Limb (tissue), 2 donors: ENCODE measurements around the gene TPGS2.
"Not testable (repeated sequence)": the region's sequence is repeated elsewhere in the genome, so short reads cannot be mapped to it uniquely, and the experiment has no call there.

Experiments
- DNase-seq, 2 donors: peaks; one replicate each; pipeline ENCODE4 v3.0.0-alpha.2; 2016; ENCODE audit errors: extremely low spot score in 2 of 2

The TPGS2 gene

DNA sequence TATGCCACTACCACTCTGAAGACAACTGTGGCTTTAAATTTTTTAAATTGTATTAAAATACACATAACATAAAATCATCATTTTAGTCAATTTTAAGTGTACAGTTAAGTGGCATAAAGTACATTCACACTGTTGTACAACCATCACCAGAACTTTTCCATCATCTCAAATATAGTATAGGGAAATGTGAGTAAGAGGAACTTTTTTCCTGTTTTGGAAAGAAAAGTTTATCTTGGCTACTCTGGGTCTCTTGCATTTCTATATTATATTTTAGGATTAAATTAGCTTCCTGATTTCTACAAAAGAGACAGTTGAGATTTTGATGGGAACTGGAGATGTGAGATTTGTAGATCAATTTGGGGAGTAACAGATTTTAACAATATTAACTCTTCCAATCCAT, 3.3 kb downstream of the TPGS2 start:
- no peak for DNase-seq

DNA sequence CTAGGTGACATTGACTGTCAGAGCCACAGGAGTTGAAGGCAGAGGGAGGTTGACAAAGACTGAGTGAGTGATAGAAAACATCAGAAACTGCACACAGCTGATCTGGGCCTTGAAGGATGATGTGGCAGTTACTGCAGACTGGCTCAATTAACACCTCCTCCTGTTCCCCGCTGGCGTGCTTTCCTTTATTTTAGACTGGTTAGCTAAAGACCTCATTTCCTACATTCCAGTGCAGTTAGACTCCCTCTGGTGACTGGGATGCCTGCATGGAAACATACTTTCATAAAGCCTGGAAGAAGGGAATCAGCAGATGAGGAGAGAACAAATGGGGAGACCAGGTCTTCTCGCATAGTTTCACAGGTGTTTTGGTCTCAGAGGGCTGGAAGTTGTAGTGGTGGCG, 7.1 kb downstream of the TPGS2 start:
- DNase-seq = no peak

DNA sequence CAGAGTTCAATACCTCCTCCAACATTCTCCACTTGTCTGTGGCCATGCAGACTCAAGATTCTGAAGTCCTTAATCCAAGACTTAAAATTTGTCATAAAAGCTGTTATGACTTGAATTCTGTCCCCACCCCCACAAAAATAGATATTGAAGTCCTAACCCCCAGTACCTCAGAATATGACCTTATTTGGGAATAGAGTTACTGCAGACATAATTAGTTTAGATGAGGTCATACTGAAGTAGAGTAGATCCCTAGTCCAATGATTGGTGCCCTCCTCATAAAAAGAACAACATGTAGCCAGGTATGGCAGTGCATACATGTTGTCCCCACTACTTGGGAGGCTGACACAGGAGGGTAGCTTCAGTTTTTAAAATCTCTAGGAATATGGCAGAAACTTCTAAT, 9.2 kb downstream of the TPGS2 start:
- DNase-seq = no peak

DNA sequence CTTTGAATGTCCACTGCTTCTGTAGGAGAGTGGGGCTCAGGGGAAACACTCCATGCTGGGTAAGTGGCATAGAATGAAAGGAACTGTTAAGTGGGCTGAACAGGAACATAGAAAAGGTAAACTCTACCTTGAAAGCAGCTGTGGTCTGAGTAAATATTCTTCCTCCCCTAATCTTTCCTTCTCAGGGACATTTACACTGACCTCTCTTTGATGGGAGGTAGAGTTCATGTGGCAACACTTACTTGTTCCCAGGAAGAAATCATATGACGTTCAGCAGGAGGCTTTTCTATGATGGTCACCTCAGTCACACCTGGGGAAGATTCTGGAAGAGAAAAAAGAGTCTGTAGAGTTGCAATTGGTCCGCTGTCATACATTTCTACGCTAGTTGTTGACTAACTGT, 10.2 kb downstream of the TPGS2 start:
- no peak for DNase-seq

DNA sequence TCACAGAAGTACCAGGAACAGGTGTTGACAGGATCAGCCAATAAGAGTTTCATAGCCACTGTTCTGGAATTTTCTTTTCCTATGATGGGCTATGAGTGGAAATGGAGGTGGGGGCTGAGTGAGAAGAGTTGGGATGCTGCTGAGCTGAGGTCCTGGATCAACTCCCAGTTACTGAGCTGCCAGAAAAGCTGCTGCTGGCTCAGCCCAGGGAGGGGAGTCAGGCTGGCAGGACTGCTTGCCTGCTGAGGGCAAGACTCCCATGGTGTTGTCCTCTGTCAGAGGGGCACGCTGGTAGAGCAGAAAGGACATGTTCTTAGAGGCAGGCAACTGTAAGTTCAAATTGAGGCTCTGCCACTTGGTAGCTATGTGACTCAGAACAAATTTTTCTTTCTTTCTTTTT, 11.8 kb downstream of the TPGS2 start:
- no peak for DNase-seq

DNA sequence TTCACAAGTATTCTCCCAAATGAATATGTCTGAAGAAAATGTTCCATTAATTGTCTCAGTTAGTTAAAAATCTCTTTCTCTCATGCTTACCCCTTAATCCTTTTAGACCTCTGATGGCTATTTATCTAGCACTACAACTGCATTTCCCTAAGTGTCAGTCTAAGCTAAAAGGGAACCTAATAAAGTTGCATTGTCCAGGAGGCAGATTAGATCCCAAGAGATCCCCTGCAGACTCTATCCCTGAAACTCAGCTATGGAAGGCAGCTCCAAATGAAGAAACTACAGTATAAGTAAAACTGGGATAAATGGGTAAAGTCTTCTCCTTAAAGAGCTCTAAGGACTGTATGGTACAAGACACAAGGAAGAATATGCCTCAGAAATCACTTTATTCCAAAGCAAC, 12.7 kb downstream of the TPGS2 start:
- not testable (repeated sequence) for DNase-seq

DNA sequence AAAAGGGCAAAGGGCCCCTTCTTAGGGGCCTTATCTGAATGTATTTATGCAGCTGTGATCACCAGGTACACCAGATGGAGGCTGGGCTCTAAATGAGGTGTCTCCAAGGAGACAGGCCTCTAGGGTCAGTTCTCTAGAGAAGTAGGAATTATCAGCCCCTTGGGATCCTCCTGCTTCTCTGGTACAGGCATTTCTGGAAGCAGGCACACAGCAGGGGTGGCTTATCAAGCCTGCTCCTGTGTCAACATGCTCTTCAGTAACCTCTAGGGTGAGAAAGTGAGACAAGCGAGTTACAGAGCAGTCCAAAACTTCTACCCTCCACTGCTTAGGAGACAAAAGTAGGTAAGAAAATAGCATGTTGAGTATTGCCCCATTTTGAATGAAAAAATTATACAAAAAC, 13.8 kb downstream of the TPGS2 start:
- DNase-seq = no peak

DNA sequence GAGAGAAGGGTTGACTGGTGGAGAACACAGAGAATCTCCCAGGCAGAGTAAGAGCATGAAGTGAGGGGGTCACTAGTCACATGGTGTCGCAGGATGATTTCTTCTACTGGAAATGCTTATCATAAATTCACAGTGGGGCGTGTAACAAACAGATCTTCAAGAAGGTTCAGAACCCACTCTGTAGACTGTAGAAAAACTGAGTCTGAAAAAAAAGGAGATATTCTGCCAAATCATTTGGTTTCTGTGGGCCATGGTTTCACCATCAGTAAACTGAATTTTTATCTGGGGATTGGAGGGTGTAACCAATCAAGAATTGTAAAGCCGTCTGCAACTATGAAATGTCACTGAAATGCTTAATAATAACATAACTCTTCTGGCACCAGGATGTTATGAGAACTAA, 15.0 kb downstream of the TPGS2 start:
- DNase-seq = no peak

DNA sequence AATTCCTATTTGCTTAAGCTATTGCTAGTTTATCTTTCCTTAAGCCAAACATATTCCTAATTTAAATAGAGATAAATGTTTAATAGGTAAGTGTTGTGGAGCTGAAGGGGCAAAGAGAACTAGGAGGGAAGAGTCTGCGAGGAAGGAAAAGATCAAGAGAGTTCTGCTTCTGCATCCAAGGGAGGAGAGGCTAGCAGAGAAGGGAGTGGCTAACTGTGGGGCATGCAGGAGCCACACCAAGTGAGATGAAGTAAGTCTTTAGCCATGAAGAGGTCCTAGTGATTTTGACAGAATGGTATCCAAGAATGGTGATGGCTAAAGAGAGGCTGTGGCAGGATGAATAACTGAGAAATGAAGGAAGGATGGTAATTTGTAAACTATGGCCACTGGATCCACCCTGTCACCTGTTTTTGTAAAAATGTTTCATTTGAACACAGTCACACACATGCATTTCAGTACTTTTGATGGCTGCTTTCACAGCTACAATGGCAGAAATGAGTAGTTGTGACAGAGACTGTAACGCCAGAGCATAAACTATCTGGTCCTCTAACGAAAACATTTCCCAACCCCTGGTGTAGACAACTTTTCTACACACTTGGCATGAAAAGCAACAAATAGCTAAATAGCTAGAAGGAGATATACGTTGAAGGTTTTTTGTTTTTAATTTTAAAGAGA, 15.6 kb downstream of the TPGS2 start:
- DNase-seq = no peak

DNA sequence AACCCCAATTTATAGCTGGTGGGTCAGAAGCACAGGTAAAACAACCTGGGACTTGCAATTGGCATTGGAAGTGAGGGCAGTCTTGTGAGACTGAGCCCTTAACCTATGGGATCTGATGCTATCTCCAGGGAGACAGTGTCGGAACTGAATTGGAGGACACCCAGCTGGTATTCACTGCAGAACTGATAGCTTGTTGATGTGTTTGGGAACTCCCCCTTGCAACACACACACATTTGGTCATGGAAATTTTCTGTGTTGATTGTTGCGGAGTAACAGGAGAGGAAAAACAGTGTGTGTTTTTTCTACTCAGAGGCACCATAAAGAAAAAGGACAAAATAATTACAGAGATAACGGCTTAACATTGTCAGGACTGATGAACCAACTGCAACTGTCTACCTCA, 16.1 kb downstream of the TPGS2 start:
- no peak for DNase-seq

DNA sequence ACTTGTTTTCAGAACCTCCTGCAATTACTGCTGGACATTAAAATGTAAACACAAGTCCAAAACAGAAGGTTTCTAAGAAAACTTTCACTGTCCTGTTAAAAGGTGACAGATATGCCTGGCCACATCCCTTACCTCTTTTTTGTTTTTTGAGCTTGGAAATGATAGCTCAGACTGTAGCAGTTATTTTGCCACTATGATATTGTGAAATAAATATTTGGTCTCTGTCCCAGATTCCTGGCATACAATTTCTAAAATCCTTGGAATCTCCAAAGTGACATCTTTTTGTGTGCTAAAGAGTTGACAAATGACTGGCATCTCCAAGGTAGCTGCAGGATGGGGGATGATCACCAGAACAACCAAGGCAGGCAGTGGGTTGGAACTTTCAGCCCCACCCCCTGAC, 16.8 kb downstream of the TPGS2 start:
- no peak for DNase-seq

DNA sequence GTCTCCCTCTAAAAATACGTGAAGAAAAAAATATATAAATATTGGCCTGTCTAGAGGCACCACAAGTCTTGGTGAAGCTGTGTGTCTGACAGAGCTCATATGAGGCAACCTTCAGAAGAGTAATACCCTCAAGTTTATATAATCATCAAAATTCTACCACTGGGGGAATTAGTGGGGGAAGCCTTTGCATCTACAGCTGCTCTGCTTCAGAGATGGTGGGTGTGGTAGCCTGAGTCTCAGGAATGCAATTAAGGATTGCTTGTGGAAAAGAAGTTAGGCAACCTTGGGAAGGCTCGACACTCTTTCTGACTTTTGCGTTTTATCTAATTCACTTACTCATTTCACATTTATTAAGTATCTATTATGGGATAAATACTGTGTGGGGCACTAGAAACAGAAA, 17.4 kb downstream of the TPGS2 start:
- DNase-seq = no peak

DNA sequence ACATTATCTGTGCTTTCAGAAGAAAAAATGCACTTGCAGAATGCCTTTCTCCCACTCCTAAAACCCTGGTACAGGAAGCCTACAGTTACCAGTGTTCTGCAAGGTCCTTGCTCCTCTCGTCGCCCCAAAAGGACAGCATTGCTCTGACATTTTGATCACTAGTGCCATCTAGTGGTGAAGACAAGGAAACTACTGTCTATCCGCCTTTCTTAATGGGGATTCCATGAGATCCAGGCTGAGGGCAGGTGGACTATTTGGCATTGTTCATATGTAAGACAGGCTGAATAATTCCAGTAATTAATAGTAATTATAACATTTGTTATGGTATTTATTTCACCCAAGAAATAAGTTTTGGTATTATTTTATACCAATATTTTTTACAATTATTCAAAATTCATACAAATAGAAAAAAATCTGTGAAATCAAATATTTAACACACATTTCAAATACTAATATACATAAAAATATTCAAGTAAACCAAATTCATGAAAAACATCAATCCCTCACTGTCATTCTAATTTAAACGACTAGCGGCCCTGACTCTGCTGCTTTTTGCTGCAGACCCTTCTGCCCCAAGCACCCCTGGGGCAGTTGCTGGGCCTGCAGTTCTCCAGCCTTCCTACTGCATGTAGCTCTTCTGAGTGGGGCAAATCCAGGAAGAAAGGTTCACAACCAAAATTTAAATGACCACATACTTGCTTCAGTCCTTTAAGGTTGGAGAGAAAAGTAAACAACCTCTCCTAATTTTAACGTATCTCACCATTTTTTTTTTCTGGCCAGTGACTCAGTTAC, 19.0 kb downstream of the TPGS2 start:
- DNase-seq = peak; percentile 39 to 90

DNA sequence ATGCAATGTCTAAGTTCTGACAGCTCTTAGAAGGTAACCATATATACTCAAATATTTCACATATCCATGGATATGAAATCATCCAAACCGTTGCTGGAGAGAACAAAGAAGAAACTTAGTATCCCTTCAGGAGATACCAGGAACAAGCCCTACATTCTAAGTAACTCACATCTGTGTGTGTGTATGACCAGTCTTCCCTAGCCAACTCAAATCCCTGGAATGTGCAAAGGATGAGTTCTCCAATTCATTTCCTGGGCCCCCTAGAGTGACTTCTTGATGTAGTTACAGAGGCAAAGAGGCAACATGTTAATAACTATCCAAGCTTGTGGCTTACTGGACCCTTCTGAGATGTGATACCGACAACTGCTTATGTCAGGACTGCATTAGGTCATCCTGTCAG, 20.1 kb downstream of the TPGS2 start:
- no peak for DNase-seq

DNA sequence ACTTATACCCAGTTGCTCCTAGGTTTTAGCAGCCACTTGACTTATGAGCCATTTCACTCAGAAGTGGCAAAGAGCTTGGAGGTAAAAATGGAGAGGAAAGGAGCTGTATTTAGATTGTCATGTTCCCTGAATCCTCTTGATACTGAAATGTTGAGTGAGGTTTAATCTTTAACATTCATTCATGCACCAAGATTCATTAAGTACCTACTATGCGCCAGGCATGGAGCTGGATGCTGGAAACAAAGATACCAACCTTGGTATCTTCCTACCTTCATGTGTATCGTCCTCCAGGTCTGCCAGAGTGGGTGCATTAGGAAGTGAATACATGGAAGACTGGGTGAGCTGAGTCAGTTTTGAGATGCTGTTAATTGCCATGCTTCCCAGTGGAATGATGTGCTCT, 23.7 kb downstream of the TPGS2 start:
- no peak for DNase-seq

DNA sequence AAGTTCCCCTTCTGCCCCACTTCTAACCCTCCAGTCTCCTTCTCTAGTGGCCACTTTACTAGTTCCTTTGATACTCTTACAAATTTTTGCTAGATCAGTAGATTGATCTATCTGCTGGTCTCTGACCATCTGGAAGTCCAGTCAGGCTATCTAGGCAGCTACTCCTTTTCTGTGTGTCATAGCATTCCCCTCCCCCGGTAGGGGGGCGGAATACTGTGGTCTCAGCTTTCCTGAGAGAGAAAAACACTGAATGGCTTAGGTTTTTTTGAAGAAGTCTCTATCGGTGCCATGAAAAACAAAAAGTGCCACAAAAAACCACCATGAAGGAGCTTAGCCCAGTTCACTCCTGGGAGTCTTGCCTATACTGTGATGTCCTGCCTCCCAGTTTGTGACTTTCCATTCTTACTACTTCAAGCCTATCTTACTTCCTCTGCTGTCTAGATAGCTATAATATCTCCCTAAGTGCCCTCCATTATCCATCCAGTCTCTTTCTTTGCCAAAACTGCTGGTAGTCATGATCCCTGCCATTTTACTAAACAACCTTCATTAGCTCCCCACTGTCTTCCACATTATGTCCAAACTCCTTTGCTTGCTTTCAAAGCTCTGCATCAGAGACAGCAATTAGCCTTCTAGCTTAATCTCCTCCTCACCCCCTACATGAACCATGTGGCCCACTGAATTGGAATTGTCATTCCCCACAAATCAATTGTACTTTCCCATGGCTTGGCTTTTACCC, 29.9 kb downstream of the TPGS2 start:
- DNase-seq = no peak

DNA sequence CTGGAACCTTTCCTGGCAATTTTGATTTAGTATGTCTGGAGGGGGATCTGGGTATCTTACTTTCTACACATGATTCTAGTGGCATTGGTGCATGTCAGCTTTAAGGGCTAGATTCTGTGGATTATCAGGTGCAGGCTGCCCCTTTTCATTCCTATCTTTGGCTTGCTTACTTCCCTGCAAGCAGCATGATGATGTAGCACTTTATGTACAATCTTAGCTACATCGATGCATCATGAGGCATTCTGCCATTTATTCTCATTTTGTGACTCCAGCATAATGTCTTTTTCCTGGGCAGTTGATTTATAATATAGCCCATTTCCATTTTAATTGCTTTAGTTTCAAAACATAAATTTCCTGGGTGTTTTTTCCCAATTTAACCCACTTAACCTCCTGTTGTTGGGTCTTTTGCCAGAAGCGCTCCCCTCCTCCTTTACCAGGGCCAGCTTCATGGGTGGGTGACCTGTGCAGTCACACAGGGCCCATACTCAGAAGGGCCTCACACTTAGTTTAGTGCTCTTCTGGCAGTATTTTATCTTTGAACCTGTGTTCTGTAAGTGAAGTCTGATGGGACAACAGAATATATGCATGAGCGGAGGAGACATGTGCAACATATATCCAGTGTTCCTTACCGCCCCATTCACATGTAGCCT, 36.0 kb downstream of the TPGS2 start:
- DNase-seq = no peak

DNA sequence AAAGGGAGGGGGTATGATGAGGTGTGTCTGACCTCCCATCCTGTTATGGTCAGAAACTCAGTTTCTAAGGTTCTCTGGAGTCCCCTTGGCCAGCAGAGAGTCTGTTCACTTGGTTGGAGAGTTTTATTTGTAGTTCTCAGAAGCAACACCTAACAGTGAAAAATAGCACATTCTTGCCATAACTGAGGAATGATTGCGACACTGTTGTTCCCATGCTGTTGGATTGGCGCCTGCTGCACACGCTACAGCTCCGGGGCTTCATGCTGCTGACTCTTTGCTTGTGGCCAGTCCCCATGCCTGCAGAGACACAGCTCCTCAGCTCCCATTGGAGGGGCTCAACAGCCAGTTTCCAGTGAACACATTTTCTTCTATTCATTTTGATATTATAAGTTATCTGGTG, 42.1 kb downstream of the TPGS2 start:
- DNase-seq = no peak

DNA sequence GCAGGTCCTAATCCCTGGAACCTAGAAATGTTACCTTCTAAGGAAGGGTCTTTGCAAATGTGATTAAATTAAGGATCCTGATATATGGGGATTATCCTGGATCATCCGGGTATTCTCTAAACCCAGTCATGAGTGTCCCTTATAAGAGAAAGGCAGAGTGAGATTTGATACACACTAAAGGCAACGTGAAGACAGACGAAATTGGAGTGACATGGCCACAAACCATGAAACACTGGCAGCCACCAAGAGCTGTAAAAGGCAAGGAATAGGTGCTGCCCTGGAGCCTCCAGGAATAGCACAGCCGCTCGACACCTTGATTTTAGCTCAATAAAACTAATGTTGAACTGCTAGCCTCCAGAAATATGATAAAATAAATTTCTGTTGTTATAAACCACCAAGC, 45.0 kb downstream of the TPGS2 start:
- DNase-seq = no peak

DNA sequence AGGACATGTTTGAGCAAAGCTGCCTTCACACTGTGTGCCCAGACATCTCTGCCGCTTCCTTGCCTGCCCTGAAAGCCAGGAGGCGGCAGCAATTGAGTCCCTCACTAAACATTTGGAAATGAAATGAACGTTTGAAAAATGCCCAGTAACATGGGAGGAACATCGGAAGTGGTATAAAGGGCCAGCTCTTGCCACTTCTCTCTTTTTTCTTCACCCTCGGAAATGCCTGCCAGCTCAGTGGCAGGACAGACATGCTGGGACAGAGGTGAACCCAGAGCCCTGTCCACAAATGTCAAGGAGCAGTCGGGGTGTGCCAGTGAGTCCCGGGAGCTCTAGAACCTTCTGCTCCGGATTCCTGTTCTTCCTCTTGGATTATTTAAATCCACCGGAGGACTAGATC, 46.1 kb downstream of the TPGS2 start:
- DNase-seq = no peak

DNA sequence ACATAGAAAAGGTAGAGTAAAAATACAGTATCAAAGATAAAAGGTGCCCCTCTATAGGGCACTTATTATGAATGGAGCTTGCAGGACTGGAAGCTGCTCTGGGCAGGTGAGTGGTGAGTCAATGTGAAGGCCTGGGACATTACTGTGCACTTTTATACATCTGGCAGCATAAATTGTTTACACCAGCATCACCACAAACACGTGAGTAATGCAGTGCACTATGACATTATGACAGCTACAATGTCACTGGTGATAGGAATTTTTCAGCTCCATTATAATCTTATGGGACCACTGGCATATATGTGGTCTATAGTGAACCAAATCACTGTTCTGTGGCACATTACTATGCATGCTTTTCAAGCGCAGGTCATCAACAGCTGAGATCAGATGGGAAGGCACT, 48.1 kb downstream of the TPGS2 start:
- DNase-seq = no peak

DNA sequence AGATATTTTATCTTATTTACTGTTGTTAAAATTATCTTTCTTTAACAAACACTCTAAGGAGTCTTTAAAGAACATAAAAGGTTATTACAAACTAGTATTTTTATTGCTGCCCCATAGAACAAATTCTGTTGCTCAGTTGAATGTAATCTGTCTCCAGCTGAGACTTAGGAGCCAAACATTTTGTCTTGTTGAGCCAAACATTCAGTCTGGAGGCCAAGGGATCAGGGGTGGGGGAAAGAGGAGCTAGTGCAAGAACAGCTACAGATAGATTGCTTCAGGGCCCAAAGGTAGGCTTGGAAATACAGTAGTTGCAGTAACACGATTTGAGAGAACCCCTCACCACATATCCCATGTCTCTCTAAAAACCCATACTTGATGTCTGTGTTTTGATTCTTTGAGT, 51.2 kb downstream of the TPGS2 start:
- DNase-seq = no peak
